ENCODE results near the gene ARPP19.
"Not testable (repeated sequence)": the region's sequence is repeated elsewhere in the genome, so short reads cannot be mapped to it uniquely, and the experiment has no call there.

Gene ARPP19

DNA sequence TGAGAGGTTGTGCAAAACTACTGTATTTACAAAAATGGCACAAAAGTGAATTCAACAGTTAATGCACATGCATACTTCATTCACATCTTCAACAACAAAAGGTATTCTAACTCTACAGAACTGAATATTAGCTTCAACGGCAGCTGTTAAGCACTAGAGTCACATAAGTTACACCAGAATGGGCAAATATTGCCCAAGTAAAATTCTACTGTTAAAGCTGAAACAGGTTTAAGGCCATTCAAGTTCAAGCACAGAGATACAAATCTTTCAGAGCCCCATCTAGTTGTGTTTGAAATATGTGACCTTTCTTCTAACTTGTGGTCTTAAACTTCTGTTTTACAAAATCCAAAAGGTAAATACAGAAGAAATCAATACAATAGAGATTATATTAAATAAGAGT lies 17.6 kb downstream of the ARPP19 start:
- not testable (repeated sequence) for DNase-seq

DNA sequence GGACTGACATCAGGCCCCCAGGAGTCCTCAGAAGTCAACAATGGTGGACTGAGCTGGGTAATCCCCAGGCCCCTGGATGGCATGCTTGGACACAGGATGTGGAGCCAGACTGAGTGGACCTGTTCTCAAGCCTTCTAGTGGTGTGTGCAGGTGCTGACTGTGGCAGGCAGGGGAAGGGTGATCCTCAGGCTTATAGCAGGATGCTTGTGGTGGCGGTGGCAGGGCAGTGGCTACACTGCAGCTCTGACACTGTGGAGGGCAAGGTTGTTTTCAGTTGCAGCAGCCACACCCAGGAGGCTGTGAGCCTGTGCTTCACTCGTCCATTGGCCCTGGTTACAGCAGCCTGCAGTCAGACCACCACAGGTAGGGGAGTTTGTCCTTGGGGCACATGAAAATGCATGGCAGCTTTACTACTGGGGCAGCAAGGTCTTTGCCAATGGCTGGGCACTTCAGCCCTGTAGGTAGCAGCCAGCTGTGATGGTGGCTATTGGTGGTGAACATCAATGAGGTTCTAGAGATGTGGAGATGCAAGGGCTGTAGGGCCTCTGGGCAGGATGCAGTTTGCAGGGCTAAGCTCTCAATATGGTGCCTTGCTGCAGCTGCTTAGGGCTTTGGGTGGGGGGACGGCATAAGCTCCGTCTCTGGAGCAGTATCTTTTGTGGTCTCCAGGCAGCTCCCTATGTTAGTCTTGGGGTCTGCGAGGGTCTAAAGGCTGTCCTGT lies 22.6 kb downstream of the ARPP19 start:
- DNase-seq: no peak

DNA sequence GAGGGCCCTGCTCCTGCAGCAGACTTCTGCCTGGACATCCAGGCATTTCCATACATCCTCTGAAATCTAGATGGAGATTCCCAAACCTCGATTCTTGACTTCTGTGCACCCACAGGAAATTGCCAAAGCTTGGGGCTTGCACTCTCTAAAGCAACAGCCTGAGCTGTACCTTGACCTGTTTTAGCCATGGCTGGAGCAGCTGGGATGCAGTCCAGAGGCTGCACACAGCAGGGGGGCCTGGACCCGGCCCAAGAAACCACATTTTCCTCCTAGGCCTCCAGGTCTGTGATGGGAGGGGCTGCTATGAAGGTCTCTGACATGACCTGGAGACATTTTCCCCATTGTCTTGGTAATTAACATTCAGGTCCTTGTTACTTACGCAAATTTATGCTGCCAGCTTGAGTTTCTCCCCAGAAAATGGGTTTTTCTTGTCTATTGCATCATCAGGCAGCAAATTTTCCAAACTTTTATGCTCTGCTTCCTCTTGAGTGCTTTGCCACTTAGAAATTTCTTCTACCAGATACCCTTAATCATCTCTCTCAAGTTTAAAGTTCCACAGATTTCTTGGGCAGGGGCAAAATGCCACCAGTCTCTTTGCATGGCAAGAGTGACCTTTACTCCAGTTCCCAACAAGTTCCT lies 28.3 kb downstream of the ARPP19 start:
- no peak for DNase-seq

DNA sequence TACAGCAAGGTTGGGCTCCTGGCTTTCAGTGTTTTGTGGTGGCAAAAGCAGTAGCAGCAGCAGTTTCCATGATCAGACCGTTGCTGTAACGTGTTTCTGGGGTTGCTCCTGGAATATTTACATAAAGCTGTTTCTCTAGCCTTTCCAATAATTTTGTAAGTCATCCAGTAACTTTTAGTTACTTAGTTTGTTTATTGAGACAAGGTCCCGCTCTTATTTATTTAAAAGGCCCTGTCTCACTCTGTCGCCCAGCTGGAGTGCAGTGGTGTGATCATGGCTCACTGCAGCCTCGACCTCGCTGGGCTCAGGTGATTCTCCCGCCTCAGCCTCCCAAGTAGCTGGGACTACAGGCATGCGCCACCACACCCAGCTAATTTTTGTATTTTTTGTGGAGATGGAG lies 31.4 kb downstream of the ARPP19 start:
- no peak for DNase-seq

DNA sequence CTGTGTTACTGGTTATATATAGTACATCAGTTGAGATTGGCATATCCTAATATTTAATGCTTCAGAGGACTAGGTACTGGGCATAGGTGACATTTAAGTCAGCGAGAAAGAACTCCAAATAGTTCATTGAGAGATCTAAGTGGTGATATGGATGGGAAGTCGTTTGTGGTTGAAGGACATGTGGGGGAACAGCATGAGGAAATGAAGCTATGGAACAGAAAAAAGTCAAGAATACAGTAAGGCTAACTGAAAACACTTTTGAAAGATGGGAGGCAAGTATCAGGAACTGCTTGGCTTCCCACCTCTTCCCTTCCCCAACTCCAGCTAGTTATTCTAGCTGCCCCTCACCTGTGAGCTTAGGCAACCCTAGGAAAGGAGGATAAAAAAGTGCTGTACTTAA lies 36.4 kb downstream of the ARPP19 start:
- no peak for DNase-seq

DNA sequence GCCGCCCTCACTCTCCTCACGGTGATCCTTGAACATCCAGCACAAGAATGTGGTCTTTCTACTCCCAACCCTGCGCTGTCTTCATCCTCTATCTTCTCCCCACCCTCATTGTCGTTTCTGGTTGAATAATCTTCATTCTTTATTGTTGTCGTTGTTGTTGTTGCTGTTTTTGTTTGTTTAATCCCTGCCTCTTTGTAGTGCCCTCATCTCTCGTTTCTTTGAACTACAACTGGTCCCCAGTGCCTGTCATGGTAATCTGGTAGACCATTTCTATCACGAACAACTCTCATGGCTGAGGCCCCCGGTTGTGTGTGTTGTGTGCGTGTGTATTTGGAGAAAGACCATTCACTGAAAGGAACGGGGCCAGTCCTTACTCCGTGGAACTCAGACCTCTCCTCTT lies 38.9 kb downstream of the ARPP19 start:
- DNase-seq: no peak

DNA sequence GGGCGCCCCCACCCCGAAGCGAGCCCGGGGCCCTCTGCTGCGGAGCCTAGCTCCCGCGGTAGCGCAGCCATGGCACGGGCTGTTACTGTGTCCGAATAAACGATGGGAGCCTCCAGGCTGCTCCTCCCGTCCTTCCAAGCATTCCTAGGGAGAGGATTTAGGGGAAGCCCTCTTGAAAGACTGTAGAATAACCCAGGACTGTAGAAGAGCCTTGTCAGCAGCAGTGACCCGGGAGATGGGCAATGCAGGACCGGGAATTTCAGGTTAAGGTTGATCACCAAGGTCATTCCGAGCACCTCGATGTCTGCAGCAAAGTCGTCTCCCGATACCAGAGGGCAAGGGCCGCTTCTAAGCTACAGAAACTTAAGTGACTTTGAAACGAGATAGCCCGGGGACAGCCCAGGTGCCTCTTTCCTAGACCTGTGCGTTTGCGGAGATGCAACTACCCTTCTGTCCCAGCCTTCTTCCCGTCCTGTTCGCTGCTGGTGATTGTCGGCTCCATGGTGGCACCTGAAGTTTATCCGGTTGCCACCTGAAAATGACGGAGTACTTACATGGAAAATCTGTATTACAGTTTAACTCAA lies 39.4 kb downstream of the ARPP19 start:
- no peak for DNase-seq

DNA sequence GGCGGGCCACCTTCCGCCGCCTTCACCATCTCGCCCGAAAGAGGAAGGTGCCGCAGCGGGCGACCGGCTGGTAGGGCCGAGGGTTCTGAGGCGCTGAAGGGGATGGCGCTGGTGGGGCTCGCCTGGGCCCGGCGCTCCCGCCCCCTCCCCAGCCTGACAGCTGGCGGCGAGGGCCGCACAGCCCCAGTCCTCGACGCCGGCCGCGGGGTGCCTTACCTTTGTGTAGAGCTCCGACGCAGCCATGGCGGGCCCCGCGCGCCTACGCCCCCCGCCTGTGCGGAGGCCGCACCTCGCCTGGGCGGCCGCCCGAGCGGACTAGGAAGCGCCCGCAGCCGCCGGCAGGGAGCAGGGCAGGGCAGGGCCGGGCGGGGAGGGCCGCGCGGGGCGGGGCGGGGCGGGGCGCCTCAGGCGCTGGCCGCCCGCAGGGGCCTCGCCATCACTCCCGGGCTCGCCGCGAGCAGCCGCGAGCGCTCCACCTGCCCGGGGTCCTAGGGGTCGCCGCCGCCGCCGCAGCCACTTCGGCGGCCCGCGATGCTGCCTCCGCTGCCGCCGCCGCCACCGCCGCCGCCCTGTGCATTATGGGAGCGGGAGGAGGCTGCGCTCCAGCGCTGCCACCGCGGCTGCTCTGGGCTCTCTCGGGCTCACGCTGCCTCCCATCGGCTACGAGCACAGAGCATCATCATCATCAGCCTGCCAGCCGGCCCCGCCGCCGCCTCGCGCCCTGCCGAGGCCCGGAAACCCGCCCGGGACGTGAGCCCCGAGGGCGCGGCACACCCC lies 40.1 kb downstream of the ARPP19 start, which contains the start of gene MYO5A:
MYO5A (minus strand) TSS at position 317 of the 777 bp plus-strand sequence; CDS start at position 243, 74 bp downstream.
- DNase-seq: peak; percentile 63 to 65

DNA sequence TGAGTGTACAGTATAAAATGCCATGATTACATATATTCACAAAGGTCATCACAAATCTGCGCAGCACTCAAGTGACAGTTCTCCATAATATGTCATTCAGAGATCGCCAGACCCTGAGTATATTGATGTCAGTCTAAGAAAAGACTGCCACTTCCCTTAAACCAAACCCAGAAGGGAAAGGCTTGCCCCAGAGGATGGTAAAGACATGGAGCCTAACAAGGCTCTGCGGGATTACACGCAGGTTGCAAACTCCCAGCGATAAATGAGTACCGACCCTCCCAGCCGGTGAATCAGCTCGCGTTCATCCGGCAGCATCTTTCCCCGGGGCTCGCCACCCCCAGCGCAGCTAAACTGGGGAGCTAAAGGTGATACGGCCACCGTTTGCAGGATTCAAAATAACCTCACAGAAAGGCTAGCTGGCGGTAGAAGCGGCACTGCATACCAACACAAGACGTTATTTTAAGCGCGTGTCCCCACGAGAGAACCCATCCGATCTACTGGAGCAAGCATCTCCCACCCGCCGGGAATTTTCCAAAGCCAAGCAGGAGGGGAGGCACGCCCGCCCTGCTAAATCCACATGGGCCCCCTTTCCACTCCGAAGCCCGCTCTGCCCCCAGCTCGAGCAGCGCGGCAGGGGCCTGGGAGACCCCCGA lies 40.8 kb downstream of the ARPP19 start:
- DNase-seq: peak; percentile 39 to 48

DNA sequence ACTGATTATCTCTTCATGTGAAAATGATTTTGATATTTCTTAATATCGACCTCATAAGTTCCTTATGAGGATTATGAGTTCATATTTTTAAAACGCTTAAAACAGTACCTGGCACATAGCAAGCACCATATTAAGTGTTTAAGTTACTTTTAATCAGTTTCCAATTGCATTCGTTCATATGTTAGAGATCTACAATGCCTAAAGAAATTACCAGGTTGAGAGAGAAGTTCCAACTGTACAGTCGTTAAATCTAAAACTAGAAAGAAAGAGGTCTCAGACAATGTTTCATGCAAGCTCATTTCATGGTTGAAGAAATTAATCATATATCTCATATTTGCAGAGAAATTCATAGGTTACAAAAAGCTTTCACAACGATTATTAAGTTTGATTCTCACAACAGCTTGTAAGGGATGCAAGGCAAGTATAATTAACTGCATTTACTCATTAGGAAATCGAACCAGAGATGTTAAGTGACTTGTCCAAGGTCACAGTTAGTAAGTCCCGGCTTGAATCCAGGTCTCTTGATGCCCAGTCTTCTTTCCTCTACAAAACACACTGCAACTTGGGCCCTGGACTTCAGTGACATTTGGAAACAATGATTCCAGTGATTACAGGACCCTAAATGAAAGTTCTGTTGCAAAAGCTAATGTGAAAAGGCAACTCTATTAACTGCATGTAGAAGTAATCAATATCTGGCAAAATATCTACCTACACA lies 41.5 kb downstream of the ARPP19 start:
- DNase-seq: no peak

DNA sequence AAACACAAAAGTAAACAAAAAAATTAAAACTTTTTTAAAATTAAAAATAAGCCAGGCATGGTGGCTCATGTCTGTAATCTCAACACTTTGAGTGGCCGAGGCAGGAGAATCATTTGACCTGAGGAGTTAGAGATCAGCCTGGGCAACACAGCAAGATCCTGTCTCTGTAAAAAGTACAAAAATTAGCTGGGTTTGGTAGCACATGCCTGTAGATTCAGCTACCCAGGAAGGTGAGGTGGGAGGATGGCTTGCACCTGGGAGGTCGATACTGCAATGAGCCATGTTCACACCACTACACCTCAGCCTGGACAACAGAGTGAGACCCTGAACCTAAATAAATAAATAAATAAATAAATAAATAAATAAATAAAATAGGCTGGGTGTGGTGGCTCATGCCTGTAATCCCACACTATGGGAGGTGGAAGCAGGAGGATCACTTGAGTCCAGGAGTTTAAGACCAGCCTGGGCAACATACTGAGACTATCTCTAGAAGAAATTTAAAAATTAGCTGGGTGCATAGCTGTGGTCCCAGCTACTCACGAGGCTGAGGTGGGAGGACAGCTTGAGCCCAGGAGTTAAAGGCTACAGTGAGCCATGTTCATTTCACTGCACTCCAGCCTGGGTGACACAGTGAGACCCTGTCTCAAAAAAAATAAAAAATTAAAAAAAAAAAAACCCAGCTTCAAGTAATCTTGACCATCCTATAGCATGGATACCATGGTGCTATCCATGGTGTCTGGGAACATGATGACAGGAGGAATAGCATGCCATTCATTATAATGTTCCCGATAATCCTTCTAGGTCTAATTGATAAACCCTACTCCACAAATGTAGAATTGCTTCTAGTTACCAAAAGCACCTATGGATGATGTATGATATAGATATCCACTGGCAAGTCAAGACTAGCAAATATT lies 44.4 kb downstream of the ARPP19 start:
- no peak for DNase-seq

DNA sequence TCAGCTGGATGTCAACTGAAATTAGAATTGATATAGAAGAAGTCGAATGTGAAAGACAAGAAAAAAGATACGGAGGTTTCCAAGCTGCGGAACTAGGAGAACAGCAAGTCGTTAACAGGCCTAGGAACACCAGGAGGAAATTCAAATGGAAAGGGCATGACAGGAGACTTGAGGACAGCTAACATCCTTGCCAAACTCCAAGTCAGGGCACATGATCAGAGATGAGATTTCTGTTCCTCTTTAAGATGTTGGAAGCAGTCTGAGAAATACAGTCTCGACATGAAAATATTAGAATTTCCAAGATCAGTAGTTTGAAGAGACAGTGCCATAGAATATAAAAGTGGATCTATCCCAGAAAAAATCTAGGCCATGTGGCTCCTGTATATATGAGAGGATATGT lies 45.2 kb downstream of the ARPP19 start:
- DNase-seq: peak; percentile 41 to 61

DNA sequence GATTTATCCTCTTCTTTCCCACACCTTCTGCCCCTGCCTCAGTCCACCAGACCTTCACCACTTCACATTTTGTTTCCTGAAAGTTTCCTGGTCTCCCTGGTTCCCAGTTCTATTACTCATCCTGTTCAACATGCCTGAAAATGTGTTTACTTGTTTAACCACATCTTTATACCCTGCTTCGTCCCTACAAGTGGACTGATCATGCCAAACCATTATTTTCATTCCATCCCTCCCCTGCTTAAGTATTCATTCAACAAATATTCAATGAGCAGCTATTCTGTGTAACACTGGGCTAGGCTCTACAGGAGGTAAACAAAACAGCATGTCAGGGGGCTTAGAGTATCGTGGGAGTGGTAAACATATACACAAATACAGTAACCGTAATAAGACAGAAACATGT lies 45.6 kb downstream of the ARPP19 start:
- no peak for DNase-seq

DNA sequence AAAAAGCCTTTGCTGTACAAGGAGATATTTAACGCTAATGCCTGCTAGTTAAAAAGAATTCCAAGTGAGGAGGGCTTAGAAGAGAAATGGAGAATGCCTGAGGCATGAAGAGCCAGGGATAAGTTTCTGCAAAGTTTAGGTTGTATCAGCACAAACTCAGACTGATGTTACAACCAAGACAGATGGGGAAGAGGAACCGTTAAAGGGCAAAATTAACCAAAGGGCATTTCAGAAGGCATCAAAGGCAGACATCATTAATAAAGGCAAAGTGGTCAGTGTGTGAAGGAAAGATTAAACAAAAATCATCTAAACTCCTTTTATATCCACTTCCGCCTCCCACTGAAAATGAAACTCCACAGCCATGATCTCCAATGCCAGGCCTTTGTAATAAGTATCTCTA lies 47.1 kb downstream of the ARPP19 start:
- peak in 1 of 2 donors; percentile 39 for DNase-seq

DNA sequence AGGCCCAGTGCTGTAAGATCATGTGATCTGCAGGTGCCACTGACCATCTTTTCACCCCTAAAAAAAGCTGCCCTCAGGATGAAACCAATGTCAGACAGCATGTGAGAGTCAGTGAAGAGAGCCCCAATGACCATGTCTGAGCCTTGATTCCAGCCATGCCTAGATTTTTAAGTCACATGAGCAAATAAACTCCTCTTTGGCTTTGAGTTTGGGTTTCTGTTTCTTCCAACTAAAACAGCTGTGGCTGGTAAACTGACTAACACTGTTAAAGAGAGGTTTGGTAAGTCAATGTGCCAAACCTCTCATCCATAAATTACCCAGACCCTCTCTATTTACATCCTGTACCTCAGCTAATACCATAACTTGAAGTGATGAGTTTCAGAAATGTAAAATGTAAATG lies 48.4 kb downstream of the ARPP19 start:
- DNase-seq: no peak

DNA sequence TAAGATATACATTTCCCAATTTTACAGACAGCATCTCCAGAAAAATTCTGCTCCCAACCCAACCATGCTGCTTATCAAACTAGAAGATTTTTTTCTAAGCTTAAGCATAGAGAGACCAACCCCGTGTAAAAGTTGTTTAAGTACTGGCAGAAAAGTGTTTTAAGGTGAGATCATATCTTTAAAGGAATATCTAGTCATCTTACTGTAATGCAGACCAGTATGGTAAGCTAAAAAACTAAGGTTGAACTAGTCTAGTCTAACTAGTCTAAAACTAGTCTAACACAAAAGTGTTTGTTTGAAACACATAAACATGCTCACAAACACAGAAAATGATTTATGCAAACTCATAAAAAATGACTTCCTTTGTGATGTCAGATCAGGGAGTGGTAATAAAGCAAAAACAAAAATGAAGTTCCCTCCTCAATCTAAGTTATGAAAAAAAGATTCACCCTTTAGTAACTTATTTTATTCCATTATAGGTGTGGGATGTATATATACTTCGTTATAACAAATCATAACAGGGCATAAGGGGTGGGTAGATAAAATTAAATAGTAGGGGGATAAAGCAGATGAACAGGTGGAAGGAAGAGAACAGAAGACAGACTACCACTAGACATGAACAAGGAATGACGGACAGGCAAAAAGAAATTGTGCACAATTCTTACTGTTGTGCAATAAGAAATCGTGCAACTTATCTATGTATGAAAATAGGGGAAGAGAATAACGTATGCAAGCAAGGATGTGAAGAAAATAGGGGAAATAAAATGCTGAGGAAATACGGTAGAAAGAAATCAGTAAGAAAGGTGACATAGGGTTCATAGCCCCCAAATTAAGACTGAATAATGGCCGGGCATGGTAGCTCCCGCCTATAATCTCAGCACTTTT lies 50.1 kb downstream of the ARPP19 start:
- peak; percentile 54 to 66 for DNase-seq

DNA sequence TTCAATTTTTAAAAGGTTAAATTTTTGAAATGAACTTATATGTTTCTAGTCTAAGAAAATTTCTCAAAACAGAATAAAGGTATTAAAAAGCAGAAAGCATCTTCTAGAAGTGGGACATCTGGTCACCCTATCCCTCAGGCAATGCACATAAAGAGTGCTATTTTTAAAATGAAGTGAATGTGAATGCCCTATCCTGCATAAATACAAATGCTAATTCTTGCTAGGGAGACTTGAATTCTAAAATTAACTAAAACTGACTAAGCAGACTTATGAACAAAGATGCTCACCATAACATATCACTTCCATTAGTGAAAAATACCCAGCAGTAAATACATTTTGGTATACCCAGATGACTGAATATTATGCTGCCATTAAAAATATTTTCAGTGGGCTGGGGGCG lies 51.8 kb downstream of the ARPP19 start:
- DNase-seq: no peak

DNA sequence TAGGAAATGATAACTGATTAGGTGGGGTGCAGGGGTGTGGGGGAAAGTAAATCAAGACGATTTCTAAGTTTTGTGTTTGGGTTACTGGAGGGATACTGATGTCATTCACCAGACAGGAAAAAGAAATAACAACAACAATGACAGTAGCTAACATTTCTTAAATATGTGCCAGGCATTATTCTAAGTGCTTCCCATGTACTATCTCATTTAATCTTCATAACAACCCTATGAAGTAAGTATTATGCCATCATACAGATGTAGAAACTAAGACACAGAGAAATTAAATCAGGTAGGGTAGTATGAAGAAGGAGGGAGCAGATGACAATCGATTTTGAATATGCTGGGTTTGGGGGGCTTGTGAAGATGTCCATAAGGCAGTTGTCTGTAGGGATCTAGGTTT lies 53.5 kb downstream of the ARPP19 start:
- no peak for DNase-seq

DNA sequence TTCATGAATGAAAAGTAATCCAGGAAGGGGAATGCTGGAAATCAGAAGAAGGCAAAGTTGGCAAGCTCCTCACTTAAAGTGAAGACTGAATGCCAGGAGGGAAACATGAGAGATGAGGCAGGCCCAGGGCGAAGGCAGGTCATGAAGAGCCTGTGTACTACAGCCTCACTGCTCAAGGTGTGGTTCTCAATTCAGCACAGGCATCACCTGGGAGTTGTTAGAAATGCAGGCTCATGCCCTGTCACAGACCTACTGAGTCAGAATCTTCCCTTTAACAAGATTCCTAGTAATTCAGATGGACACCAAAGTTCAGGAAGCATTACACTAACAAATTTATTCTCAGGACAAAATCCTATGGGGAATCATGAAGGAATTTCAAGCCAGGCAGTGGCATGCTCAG lies 54.3 kb downstream of the ARPP19 start:
- DNase-seq: no peak

DNA sequence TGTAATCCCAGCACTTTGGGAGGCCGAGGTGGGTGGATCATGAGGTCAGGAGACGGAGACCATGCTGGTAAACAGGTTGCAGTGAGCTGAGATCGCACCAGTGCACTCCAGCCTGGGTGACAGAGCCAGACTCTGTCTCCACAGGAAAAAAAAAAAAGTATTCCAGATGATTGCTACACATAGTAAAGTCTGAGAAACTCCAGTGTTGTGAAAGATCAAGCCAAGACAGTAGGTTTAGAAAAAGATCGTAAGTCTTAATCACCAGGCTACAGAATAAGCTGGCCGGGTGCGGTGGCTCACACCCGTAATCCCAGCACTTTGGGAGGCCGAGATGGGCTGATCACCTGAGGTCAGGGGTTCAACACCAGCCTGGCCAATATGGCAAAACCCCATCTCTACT lies 56.0 kb downstream of the ARPP19 start:
- DNase-seq: peak; percentile 84 to 90
